NCI-H1436 (cell line): ENCODE data around the gene CLIP1.
A peak's percentile ranks its signal among the peaks of the same experiment; 100 is the strongest.

ENCODE experiments used
- DNase-seq: peaks from one replicate; lab custom pipeline; 2025; lab: John Stamatoyannopoulos, UW

The CLIP1 gene

DNA sequence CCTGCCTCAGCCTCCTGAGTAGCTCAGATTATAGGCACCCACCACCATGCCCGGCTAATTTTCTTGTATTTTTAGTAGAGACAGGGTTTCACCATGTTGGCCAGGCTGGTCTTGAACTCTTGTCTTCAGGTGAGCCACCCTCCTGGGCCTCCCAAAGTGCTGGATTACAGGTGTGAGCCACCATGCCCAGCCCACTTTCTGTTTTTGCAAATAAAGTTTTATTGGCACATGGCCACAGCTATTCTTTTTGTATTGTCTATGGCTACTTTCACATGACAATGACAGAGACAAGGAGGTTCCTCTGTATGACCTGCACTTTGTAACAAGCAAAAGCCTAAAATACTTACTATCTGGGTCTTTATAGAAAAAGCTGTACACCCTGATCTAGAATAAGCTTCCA lies 176.9 kb downstream of the CLIP1 start:
- no peak for DNase-seq

DNA sequence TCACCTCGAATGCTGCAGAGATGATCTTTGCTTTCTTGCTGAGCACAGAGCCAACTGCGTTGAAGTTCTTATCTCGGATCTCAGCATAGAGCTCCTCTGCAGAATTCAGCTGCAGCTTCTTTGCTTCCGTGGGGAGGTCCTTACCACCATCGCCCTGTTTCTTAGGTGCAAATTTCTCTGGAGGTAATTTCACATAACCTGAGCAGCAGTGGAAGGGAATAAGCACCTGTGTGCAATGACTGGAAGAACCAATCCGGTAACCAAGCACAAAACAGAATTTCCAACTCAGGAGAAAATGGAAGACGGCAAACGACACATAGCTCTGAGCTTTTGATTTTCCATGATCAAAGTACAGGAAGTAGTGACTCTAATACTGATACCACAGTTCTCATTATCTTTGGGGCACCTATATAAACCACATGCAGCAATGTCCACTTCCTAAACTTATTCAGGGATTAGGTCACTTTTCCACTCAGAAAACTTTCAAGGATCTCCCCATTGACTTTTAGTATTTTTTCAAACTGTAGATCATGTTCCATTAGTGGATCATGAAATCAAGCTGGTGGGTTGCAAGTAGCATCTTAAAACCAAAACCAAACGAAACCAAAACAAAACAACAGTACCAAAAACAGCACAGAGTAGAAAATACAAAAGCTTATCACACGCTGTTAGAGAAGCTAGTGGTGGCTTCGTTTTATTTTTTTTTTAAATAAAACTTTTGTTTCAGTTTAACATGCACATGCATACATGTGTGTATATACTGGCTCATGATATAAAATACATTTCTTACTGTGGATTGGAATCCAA lies 177.7 kb downstream of the CLIP1 start:
- no peak for DNase-seq

DNA sequence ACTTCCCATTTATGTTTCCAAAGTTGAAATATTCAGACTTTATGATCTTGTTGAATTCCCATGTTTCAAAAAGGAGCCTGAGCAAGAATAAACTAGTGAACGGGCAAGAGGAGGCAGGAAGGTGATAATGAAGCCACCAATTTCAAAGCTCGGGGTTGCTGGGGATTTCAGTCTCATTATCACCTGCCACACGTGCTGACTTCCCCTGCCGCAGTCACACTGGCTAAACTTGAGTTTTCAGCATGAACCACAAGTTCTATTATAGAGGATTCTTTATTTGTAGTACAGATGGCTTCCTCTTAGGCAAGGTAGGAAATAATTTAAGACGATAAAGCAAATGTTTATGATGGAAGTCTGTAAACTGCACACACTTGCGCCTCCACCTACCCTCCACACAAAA lies 178.5 kb downstream of the CLIP1 start:
- no peak for DNase-seq

DNA sequence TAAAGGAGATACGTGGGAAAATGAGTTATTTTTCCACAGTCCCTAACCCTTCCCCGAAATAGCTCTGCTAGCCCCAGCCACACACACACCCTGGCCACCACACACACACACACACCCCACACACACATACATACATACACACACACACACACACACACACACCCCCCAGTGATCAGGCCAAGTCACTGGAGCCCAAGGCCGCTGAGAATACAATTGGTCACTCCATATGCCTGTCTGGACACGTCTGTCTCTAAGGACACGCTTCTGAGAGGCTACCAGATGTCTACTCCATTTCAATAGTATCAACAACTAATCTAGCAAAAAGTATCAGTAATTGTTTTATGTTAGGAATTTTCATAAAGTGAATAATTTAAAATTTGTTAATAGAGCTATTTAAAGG lies 183.6 kb downstream of the CLIP1 start:
- DNase-seq, result no peak

DNA sequence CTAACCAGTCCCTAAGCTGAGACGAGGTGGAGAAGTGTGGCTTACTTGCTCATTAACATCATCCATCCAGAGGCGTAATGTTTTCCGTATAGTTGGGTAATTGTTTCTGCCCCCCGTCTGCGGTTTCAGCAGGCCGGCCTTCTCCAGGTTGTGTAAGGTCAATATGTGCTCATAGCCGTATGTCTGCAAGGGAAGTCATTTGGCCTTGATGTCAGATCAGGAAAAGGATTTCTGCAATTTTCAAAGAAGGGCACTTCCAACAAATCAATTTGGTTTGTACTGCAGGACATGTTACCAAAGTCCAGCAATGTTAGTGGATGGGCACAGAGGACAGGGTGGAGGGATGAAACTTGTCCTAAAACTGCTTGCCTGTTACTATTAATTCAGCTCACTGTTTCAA lies 186.7 kb downstream of the CLIP1 start:
- DNase-seq, result no peak

DNA sequence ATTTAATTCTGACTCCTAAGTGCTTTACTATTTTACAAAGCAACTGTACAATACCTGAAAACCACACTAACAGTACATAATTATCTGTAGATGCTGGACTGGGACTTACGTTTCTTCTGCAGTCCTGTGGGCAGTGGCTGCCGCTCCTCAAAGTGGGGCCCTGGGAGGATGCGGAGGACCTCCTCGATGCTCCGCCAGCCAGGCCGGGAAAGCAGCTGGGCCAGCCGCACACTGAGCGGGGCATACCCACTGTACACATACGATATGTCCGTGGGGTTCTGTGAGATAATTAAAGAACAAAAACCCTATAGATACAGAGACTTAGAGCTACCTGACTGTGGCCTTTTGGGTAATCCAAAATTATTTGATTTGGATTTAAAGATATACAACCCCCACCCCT lies 189.8 kb downstream of the CLIP1 start:
- DNase-seq, result no peak

DNA sequence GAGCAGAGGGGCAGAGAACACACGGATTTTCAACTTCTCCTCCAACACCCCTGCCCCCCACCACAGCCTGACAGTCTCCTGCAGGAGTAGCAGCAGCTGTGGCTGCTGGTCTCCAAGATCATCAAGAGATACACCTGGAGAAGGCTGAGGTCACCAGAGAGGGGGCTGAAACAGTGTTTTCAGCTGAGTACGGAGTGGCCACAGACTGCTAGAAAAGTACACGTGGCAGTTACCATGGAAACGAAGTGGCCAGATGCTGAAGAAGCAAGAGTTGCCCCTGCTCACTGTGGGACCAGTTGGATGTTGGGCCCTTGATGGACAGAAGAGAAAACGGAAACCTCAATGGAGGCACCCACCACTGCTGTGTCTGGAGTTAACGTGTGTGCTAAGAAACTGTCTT lies 191.7 kb downstream of the CLIP1 start:
- DNase-seq, result no peak

DNA sequence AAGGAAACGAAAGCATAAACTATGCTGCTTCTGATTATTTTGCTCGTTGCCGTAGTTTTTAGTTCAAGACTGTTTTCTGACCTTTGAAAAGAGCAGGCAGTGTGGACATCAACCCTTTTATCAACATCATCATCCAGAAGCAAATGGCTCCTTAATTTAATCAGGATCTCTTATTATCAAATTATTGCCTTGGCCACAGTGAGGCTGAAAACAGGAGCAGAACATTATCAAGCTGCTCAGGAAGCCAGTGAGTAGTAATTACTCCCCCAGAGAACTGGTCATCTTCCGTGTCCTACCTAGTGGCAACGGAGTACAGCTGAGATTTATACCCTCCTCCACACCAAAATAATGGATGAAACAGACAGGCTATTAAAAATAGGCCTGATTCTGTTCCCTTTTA lies 194.4 kb downstream of the CLIP1 start:
- DNase-seq, result no peak

DNA sequence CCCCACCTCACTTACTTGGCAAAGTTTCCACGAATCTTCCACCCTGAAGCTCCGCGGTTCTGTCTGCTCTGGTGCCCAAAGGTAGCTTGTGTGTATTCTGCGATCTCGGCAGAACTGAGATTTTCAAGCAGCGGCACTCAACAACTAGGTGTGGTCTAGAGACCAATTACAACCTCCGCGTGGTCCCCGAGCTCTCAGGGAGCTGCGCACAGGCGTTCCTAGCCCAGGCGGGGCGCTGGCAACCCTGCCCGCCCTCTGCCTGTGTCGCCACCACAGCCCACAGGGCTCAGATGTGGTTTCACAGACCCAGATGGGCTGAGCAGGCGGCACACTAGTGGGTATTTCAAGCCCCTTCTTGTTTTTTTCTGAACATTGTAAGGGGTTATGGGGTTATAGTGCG lies 195.1 kb downstream of the CLIP1 start:
- peak; percentile 67 for DNase-seq

DNA sequence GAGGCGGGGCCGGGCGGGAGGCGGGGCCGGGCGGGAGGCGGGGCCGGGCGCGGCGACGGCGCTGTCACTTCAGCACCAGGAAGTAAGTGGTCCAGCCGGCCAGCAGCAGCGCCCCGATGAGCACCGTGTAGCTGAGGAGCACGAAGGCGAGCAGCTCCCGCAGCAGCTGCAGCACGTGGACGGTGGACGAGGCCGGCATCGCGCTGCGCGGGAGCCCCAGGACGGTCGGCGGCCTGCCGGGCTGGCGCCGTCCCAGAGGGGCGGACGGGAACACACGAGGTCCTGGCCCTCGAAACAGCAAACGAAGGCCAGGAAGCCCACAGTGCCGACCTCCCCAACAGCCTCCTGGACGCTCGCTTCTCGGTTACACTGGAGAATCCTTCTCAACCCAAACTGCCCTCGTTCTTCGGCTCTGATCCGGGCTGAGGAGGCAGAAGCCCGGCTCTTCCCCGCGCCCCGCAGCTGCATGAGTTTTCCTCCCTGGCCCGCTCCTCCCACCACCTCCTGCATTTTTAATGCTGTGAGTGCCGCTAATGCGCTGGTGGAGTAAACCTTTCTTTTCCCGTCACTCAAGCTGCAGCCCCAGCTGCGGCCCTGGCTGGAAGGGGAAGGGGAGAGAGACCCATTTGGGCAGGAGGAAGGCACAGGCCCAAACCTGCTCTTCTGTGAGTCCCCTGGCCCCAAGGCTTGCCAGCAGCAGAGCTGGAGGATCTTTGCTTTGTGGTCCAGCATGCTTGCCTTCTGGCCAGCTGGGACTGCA lies 195.9 kb downstream of the CLIP1 start:
- DNase-seq, result no peak

DNA sequence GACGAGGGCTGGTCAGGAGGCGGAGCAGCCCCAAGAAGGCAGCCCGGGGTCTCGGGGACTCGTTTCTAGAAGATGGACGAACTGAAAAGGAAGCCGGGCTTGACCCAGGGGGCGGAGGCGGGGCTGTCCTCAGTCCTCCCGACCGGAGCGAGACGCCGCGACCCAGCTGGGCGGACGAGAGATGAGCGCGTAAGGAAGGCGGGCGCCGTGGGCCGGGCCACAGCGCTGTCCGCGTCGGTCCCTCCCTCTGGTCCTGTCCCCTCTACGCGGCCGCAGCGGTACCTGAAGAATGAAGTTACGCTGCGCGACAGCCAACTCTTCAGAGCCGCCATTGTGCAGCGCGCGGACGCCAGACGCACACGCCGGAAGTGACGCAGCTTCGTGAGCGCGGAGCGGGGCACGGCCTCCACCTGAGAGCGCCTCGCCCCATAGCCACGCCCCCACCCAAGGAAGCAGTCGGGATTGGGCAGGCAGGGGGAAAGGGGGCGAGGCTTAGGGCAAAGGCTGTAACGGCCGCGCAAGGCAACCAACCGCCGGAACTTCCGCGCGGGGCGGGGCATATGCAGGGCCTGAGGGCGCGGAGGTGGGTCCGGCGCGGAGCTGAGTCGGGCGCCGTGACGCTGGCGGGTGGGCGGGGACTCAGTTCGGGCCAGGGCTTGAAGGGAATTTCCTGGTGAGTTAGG lies 196.6 kb downstream of the CLIP1 start, which contains the start of gene DIABLO:
Gene DIABLO (minus strand): TSS at position 370 of the 683 bp plus-strand sequence. CDS start 38 bp downstream, at position 332.
- peak; percentile 99 for DNase-seq
